Testis (tissue), 3 donors: ENCODE results near the gene CECR2. TPM values are rescaled to one million over a fixed set of nuclear protein-coding genes. Genes with fewer than 3 reads are reported as not detected.

Experiments
- DNase-seq: peaks from one replicate; pipeline ENCODE4 v3.0.0-alpha.2; 2019
- H3K27ac ChIP-seq, 2 donors: fragments of 200-600 bp; sonication (generic); one replicate each; pipeline ENCODE4 v1.5.1; 2019
- H3K27me3 ChIP-seq: fragments of 200-600 bp; sonication (generic); one replicate; pipeline ENCODE4 v1.5.1; 2019
- H3K36me3 ChIP-seq: fragments of 200-600 bp; sonication (generic); one replicate; pipeline ENCODE4 v1.5.1; 2017; ENCODE audit warnings: low read depth; ENCODE audit errors: missing control alignments
- H3K4me1 ChIP-seq: fragments of 200-600 bp; sonication (generic); one replicate; pipeline ENCODE4 v1.5.1; 2019
- H3K4me3 ChIP-seq, 2 donors: fragments of 200-600 bp; sonication (generic); one replicate each; pipeline ENCODE4 v1.5.1; 2017 to 2019
- H3K9me3 ChIP-seq: fragments of 200-600 bp; sonication (generic); one replicate; pipeline ENCODE4 v1.5.1; 2017
- CTCF ChIP-seq, 3 experiments: fragments of 450-650 bp in 2 of 3; fragments of 200-600 bp in 1 of 3; sonication (generic) in 1 of 3; IDR thresholded peaks; one replicate each; pipeline ENCODE4 v1.5.1; 2016 to 2019; ENCODE audit warnings: antibody characterized with exemption in 3 of 3, mild to moderate bottlenecking in 2 of 3, moderate library complexity in 1 of 3
- POLR2A ChIP-seq: fragments of 450-650 bp; IDR thresholded peaks from one replicate; pipeline ENCODE4 v1.6.1; 2017; ENCODE audit warnings: antibody characterized with exemption, mild to moderate bottlenecking, moderate library complexity
- WGBS, 2 donors: methylation state at CpG; one replicate each; pipeline ENCODE4 v1.1.5; 2018; 5-methylcytosine and 5-hydroxymethylcytosine counted together
- intact Hi-C: fragments of 100-400 bp; cut with DNase I; formaldehyde crosslinking; loops from one replicate; pipeline ENCODE4 v1.15.1; 2023; ENCODE audit warnings: low total_unique reads
- polyA plus RNA-seq: library from polyadenylated mRNA; stranded (reverse); fragments of 350-450 nt; fragmentation: Illumina TruSeq; extraction: RNeasy Lipid Tissue Mini Kit (QIAGEN cat#74804); gene quantifications from one replicate; pipeline ENCODE4 v1.2.3, GENCODE V29; 2014; ENCODE audit warnings: low read depth, low replicate concordance; ENCODE audit not compliant: insufficient read depth
- total RNA-seq, 2 donors: library from RNA; depleted of rRNA; stranded (reverse); fragments of >200 nt; gene quantifications; one replicate each; pipeline ENCODE4 v1.2.3, GENCODE V29; 2016

The CECR2 gene
- total and polyA plus RNA-seq, 3 donors from 2014 or later: 7.1 to 18.7 (median 16.8) TPM

GRCh38 chr22:17380359-17381087, 11.3 kb downstream of the CECR2 start:
- intact Hi-C loops: no loop called here
- Histone ChIP-seq H3K9me3 (no peaks in the 10 kb centered on the region), H3K4me3 (no peak overlapping the region), H3K27ac (no peak overlapping the region), H3K36me3 (no peaks in the 10 kb centered on the region), H3K4me1 (no peaks in the 10 kb centered on the region), H3K27me3 (no peaks in the 10 kb centered on the region)
- no peak for DNase-seq
- TF ChIP-seq POLR2A (no peak), CTCF (IDR thresholded peaks at IDR 0.05) (no peak)
- WGBS, 2 donors: 68 to 91% methylated on average over 6 of the region's 6 CpGs

DNA sequence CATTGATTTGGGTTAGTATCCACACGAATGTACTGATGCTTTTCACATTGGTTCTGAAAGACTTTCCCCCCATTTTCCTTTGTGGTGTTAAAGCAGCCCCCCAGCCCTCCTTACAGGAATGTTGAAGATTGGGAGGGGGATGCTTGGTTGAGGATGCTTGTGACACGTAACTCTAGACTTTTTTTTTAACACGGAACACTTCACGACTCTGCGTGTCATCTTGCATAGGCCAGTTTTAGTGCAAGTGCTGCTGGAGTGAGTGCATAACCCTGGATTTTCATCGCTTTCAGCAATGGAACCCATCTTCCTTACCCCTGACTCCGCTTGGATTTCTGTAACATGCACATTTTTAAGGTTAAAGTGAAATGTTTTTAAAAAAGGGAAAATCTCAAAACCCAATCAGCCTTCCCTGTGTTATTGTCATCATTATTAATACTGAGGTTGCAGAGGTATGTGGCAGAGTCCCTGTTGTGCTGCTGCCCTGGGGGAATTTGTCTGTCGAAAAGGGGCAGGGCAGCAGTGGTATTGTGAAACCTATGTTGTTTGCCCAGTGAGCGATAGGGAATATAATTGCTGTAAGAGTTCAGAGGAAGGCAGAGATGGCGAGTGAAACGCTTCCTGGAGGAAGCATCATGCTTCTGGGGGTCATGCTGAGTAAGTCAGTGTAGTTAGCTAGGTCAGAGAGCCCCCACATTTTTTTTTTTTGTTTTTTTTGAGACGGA, 12.1 kb downstream of the CECR2 start:
- intact Hi-C loops: no loop called here
- no peaks in the 10 kb centered on the region for H3K4me1 ChIP-seq
- DNase-seq: no peak
- H3K4me3 ChIP-seq: no peak overlapping the region
- no peaks in the 10 kb centered on the region for H3K36me3 ChIP-seq
- no peak for TF ChIP-seq POLR2A
- no peak for TF ChIP-seq CTCF (IDR thresholded peaks at IDR 0.05)
- no peaks in the 10 kb centered on the region for H3K9me3 ChIP-seq
- WGBS, 2 donors: 82 to 87% methylated on average over 12 of the region's 12 CpGs
- no peak overlapping the region for H3K27ac ChIP-seq
- H3K27me3 ChIP-seq: no peaks in the 10 kb centered on the region

- no peaks in the 10 kb centered on the region for H3K4me1 ChIP-seq
- no peak overlapping the region for H3K27ac ChIP-seq
- no peaks in the 10 kb centered on the region for H3K9me3 ChIP-seq
- 90 to 91% methylated on average over 7 of the region's 7 CpGs for WGBS, 2 donors
- DNase-seq: no peak
- intact Hi-C loops: no loop called here
- H3K36me3 ChIP-seq: no peaks in the 10 kb centered on the region
- no peak overlapping the region for H3K4me3 ChIP-seq
- TF ChIP-seq POLR2A: no peak
- TF ChIP-seq CTCF (IDR thresholded peaks at IDR 0.05): no peak
- H3K27me3 ChIP-seq: no peaks in the 10 kb centered on the region
Observed at GRCh38 chr22:17384612-17385330, 15.5 kb downstream of the CECR2 start.

- 74% methylated on average over 9 of the region's 9 CpGs for WGBS, 2 donors
- Histone ChIP-seq H3K36me3 (no peaks in the 10 kb centered on the region), H3K27me3 (no peaks in the 10 kb centered on the region), H3K27ac (no peak overlapping the region), H3K9me3 (no peaks in the 10 kb centered on the region), H3K4me1 (no peaks in the 10 kb centered on the region), H3K4me3 (no peak overlapping the region)
- DNase-seq: no peak
- TF ChIP-seq CTCF (IDR thresholded peaks at IDR 0.05): no peak
- TF ChIP-seq POLR2A: no peak
- intact Hi-C loops: no loop called here
Observed at GRCh38 chr22:17387356-17387755, 18.1 kb downstream of the CECR2 start.
